Bronchial epithelial cell (primary cell): ENCODE results near the gene AGAP1. TPM values are rescaled to one million over a fixed set of nuclear protein-coding genes. Genes with fewer than 3 reads are reported as not detected.

Source experiments
- DNase-seq: peaks from one replicate; pipeline ENCODE4 v3.0.0-alpha.2; 2010; ENCODE audit warnings: low read depth
- FAIRE-seq: peaks from 2 replicates; lab custom pipeline; 2011; peaks lifted over from hg19 to GRCh38; lab: Jason Lieb, UNC
- H3K27me3 ChIP-seq: 2 replicates; pipeline ENCODE4 v1.5.1; 2011; ENCODE audit warnings: low read length; ENCODE audit not compliant: control insufficient read depth, insufficient read depth
- H3K36me3 ChIP-seq: 2 replicates; pipeline ENCODE4 v1.5.1; 2011; ENCODE audit warnings: low read length; ENCODE audit not compliant: control insufficient read depth, insufficient read depth
- H3K4me3 ChIP-seq: 2 replicates; pipeline ENCODE4 v1.5.1; 2011; ENCODE audit warnings: mild to moderate bottlenecking, low read depth, low read length, control low read depth
- CTCF ChIP-seq: IDR thresholded peaks from 2 replicates; pipeline ENCODE4 v1.5.1; 2011; ENCODE audit warnings: mild to moderate bottlenecking, moderate library complexity, low read length, control low read depth, inconsistent platforms; ENCODE audit not compliant: insufficient read depth, severe bottlenecking
- total RNA-seq: library from RNA; depleted of rRNA; stranded (reverse); fragments of >200 nt; gene quantifications from 2 replicates; pipeline ENCODE4 v1.2.1, GENCODE V29; 2014

AGAP1 gene
- total RNA-seq, 1 donor from 2014 or later = 22.4 TPM

- FAIRE-seq = no peak
- Histone ChIP-seq H3K27me3 (no peaks in the 10 kb centered on the region), H3K4me3 (no peak overlapping the region), H3K36me3 (no peaks in the 10 kb centered on the region)
- no peak for TF ChIP-seq CTCF
- no peak for DNase-seq
Observed at GRCh38 chr2:235643680-235644511, 150.1 kb downstream of the AGAP1 start.

DNA sequence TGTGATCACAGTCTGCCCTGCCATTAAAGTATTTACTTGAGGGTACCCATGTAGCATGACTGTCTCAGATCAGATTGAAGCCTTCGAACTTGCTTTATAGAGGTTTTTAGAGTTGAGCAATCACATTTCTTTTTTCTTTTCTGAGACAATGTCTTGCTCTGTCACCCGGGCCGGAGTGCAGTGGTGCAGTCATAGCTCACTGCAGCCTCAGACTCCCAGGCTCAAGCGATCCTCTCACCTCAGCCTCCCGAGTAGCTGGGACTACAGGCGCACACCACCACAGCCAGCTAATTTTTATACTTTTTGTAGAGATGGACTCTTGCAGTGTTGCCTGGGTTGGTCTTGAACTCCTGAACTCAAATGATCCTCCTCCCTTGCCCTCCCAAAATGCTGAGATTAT lies 153.4 kb downstream of the AGAP1 start:
- H3K36me3 ChIP-seq = no peaks in the 10 kb centered on the region
- FAIRE-seq = no peak
- no peaks in the 10 kb centered on the region for H3K27me3 ChIP-seq
- no peak for DNase-seq
- no peak overlapping the region for H3K4me3 ChIP-seq
- no peak for TF ChIP-seq CTCF

- TF ChIP-seq CTCF = no peak
- FAIRE-seq (no peak), DNase-seq (no peak)
- H3K36me3 ChIP-seq = no peaks in the 10 kb centered on the region
- H3K27me3 ChIP-seq = no peaks in the 10 kb centered on the region
- H3K4me3 ChIP-seq = no peak overlapping the region
Observed at GRCh38 chr2:235647877-235648276, 154.0 kb downstream of the AGAP1 start.

- H3K27me3 ChIP-seq = no peaks in the 10 kb centered on the region
- TF ChIP-seq CTCF = no peak
- no peaks in the 10 kb centered on the region for H3K36me3 ChIP-seq
- no peak for FAIRE-seq
- no peak overlapping the region for H3K4me3 ChIP-seq
- DNase-seq = no peak
Observed at GRCh38 chr2:235649418-235649817, 155.6 kb downstream of the AGAP1 start.

GRCh38 chr2:235651643-235652042 lies 157.8 kb downstream of the AGAP1 start:
- Histone ChIP-seq H3K27me3 (no peaks in the 10 kb centered on the region), H3K4me3 (no peak overlapping the region), H3K36me3 (no peaks in the 10 kb centered on the region)
- FAIRE-seq (no peak), DNase-seq (no peak)
- TF ChIP-seq CTCF = no peak
